HG02840 (cell line): ENCODE results near the gene ARMC12.

ENCODE experiments used
- ATAC-seq: cut with Tn5 transposase; IDR thresholded peaks from one replicate; pipeline ENCODE4 v1.9.1; 2021; ENCODE audit warnings: mild to moderate bottlenecking, moderate library complexity, moderate number of reproducible peaks; ENCODE audit not compliant: unreplicated experiment, low FRiP score

The ARMC12 gene

GRCh38 chr6:35769211-35769610 lies 32.4 kb downstream of the ARMC12 start:
- no peak for ATAC-seq

- ATAC-seq: no peak
Measured at GRCh38 chr6:35771343-35771627, 34.5 kb downstream of the ARMC12 start.

GRCh38 chr6:35774116-35774794 lies 37.4 kb downstream of the ARMC12 start:
- no peak for ATAC-seq

GRCh38 chr6:35775031-35775430 lies 38.2 kb downstream of the ARMC12 start:
- no peak for ATAC-seq

- no peak for ATAC-seq
Measured at GRCh38 chr6:35776364-35777215, 39.8 kb downstream of the ARMC12 start, which contains the start of gene CLPSL2. CLPSL2 (plus strand) TSS chr6:35776598; CDS start chr6:35776619, 21 bp downstream.

- no peak for ATAC-seq
Measured at GRCh38 chr6:35777356-35778102, 40.7 kb downstream of the ARMC12 start.

GRCh38 chr6:35778437-35778836 lies 41.6 kb downstream of the ARMC12 start:
- no peak for ATAC-seq

GRCh38 chr6:35780719-35781118 lies 43.9 kb downstream of the ARMC12 start, which contains the start of gene CLPSL1:
CLPSL1 (plus strand) TSS chr6:35781019; CDS start chr6:35781111, 92 bp downstream.
- no peak for ATAC-seq

- ATAC-seq: no peak
Measured at GRCh38 chr6:35781290-35781689, 44.5 kb downstream of the ARMC12 start.

GRCh38 chr6:35782424-35782823 lies 45.6 kb downstream of the ARMC12 start:
- ATAC-seq: no peak

GRCh38 chr6:35784200-35784599 lies 47.4 kb downstream of the ARMC12 start:
- ATAC-seq: no peak

GRCh38 chr6:35786272-35786671 lies 49.4 kb downstream of the ARMC12 start:
- no peak for ATAC-seq

- ATAC-seq: no peak
Measured at GRCh38 chr6:35786810-35787209, 50.0 kb downstream of the ARMC12 start.

GRCh38 chr6:35787266-35788218 lies 50.7 kb downstream of the ARMC12 start:
- ATAC-seq: no peak

- no peak for ATAC-seq
Measured at GRCh38 chr6:35788423-35788982, 51.7 kb downstream of the ARMC12 start.

- no peak for ATAC-seq
Measured at GRCh38 chr6:35790683-35791082, 53.9 kb downstream of the ARMC12 start.

- no peak for ATAC-seq
Measured at GRCh38 chr6:35794536-35795452, 58.0 kb downstream of the ARMC12 start.

GRCh38 chr6:35795453-35796071 lies 58.7 kb downstream of the ARMC12 start:
- no peak for ATAC-seq
